Immature natural killer cell (primary cell): Measurements from ENCODE around the gene PFDN1. TPM values are rescaled to one million over a fixed set of nuclear protein-coding genes. Genes with fewer than 3 reads are reported as not detected.

Source experiments
- DNase-seq, 3 donors: peaks; one replicate each; pipeline ENCODE4 v3.0.0; 2022; ENCODE audit warnings: mixed read lengths in 1 of 3
- H3K27ac Mint-ChIP-seq, 6 donors: one replicate each; pipeline ENCODE4 v1.8.0; 2020; ENCODE audit warnings: mixed read lengths in 6 of 6, mild to moderate bottlenecking in 5 of 6, inconsistent platforms in 4 of 6, moderate library complexity in 3 of 6
- H3K27me3 Mint-ChIP-seq, 3 donors: one replicate each; pipeline ENCODE4 v1.8.0; 2020 to 2021; ENCODE audit warnings: low read depth in 3 of 3, mild to moderate bottlenecking in 3 of 3, mixed read lengths in 3 of 3, moderate library complexity in 3 of 3, inconsistent platforms in 1 of 3
- H3K36me3 Mint-ChIP-seq, 3 donors: one replicate each; pipeline ENCODE4 v1.8.0; 2020; ENCODE audit warnings: mixed read lengths in 3 of 3, inconsistent platforms in 2 of 3, mild to moderate bottlenecking in 2 of 3
- H3K4me1 Mint-ChIP-seq, 2 donors: one replicate each; pipeline ENCODE4 v1.8.0; 2020; ENCODE audit warnings: inconsistent platforms in 2 of 2, mild to moderate bottlenecking in 2 of 2, mixed read lengths in 2 of 2, moderate library complexity in 1 of 2
- H3K4me3 Mint-ChIP-seq, 5 donors: one replicate each; pipeline ENCODE4 v1.8.0; 2020; ENCODE audit warnings: mild to moderate bottlenecking in 5 of 5, mixed read lengths in 5 of 5, inconsistent platforms in 3 of 5, moderate library complexity in 3 of 5
- H3K9me3 Mint-ChIP-seq, 6 donors: one replicate each; pipeline ENCODE4 v1.8.0; 2020; ENCODE audit warnings: mild to moderate bottlenecking in 6 of 6, mixed read lengths in 6 of 6, inconsistent platforms in 4 of 6, moderate library complexity in 3 of 6
- polyA plus RNA-seq, 3 donors: library from polyadenylated mRNA; unstranded; fragments of 300-500 nt; fragmentation: Illumina TruSeq; gene quantifications; one replicate each; pipeline ENCODE4 v1.2.3, GENCODE V29; 2021

The PFDN1 gene
- polyA plus RNA-seq, 3 donors from 2014 or later = 114 to 225 (median 150) TPM

DNA sequence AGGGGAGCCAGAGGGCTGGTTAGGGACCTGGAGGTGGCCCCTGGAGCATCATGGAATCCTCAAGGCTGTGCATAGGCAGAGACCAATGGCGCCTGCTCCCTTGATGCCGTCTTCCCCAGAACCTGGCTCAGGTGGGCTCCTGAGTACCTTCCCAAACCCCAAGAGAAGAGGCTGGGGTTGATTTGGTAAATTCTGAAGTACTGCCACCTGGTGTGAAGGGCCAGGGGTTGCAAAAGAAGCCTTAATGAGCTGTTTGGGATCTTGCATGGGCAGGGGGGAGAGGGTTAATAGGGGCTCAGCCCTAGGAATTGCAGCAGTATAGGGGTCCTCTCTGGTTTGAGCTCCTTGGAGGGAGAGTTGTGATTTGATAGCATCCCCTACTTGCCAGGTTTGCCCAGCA is 75.9 kb downstream of the PFDN1 start:
- H3K4me1 Mint-ChIP-seq = no peaks in the 10 kb centered on the region
- H3K27me3 Mint-ChIP-seq = peaks cover 3 to 6% (median 4%) of the 10 kb centered on the region in 3 donors
- DNase-seq = no peak
- H3K36me3 Mint-ChIP-seq = no peaks in the 10 kb centered on the region
- H3K4me3 Mint-ChIP-seq = no peak overlapping the region
- H3K9me3 Mint-ChIP-seq = peaks cover 0 to 2% (median 0%) of the 10 kb centered on the region in 6 donors
- no peak overlapping the region for H3K27ac Mint-ChIP-seq

DNA sequence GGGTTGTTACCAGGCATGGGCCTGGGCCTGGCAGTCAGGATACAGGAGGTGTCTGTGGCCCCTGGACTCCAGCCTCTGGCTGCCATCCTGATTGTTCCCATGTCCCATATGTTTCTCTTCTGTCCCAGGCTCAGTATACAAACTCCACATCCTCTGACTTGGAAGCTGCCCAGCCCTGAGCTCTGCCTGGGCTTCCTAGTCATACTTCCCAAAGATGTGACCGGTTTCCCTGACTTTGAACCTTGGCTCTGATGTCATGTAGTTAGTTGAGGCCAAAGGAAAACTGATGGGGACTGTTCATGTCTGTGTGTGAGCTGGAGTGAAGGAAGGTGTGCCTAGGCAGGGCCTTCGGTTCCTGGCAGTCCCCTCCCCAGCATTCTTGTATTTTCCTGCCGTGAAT is 77.5 kb downstream of the PFDN1 start:
- Mint-ChIP-seq H3K9me3 (peaks cover 0 to 2% (median 0%) of the 10 kb centered on the region in 6 donors), H3K27me3 (peaks cover 3 to 5% (median 4%) of the 10 kb centered on the region in 3 donors), H3K36me3 (no peaks in the 10 kb centered on the region), H3K4me1 (no peaks in the 10 kb centered on the region), H3K27ac (no peak overlapping the region), H3K4me3 (no peak overlapping the region)
- DNase-seq = no peak

DNA sequence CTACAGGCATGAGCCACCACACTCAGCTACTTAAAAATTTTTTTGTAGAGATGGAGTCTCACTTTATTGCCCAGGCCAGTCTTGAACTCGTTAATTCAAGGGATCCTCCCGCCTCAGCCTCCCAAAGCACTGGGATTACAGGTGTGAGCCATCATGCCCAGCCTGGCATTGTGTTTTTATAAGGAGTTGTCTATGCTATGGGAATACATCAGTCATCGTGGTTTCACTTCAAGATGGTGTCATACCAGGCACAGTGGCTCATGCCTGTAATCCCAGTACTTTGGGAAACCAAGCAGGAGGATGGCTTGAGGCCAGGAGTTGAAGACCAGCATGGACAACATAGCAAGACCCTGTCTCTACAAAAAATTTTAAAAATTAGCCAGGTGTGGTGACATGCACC is 78.2 kb downstream of the PFDN1 start:
- H3K4me3 Mint-ChIP-seq = no peak overlapping the region
- no peak for DNase-seq
- H3K36me3 Mint-ChIP-seq = no peaks in the 10 kb centered on the region

DNA sequence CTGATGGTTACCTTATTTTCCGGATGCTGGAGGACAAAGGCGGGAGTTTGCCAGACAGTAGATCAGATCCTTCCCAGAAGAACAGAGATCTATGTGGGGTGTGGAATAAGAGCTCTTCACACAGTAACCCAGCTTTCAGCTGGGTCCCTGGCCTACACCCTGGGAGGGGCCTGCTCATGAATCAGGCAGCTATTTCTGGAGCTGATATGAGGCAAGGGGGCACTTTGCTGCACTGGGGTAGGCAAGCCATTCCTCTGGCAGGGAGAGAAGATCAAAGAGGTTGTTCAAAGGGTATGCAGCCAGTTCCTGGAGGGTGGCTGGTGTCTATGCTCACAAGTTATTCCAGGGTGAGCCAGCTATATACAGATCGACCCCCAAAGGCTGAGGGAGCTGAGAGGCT is 79.3 kb downstream of the PFDN1 start:
- Mint-ChIP-seq H3K27ac (no peak overlapping the region), H3K4me3 (no peak overlapping the region), H3K9me3 (peaks cover 0 to 2% (median 0%) of the 10 kb centered on the region in 6 donors), H3K27me3 (peaks cover 2 to 4% (median 4%) of the 10 kb centered on the region in 3 donors), H3K4me1 (no peaks in the 10 kb centered on the region), H3K36me3 (no peaks in the 10 kb centered on the region)
- DNase-seq = no peak

More for the DNA sequence above, 78.2 kb downstream of the PFDN1 start:
- Mint-ChIP-seq H3K4me1 (no peaks in the 10 kb centered on the region), H3K27ac (no peak overlapping the region), H3K27me3 (peaks cover 3 to 4% (median 4%) of the 10 kb centered on the region in 3 donors), H3K9me3 (peaks cover 0 to 2% (median 0%) of the 10 kb centered on the region in 6 donors)

DNA sequence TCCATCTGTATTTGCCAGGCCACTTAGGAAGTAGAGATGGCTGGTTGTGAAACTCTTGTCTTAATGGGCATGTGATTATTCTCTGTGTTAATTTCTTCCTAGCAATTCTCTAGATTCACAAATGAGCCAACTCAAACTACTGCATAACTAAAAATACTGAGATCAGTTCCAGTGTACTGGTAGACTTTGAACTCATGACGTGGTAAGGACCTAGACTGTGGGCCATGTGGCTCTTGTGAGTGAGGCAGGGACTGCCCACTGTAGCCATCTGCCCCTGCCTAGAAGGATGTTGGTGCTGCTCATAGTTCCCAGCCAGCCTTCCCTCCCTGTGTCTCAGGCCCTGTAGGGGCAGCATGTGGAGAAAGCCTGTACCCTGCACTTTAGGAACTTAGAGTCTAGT is 80.5 kb downstream of the PFDN1 start:
- no peaks in the 10 kb centered on the region for H3K36me3 Mint-ChIP-seq
- H3K27ac Mint-ChIP-seq = no peak overlapping the region
- peaks cover 0 to 2% (median 0%) of the 10 kb centered on the region in 6 donors for H3K9me3 Mint-ChIP-seq
- peaks cover 4% of the 10 kb centered on the region in 3 donors for H3K27me3 Mint-ChIP-seq
- H3K4me1 Mint-ChIP-seq = no peaks in the 10 kb centered on the region
- no peak overlapping the region for H3K4me3 Mint-ChIP-seq
- no peak for DNase-seq

DNA sequence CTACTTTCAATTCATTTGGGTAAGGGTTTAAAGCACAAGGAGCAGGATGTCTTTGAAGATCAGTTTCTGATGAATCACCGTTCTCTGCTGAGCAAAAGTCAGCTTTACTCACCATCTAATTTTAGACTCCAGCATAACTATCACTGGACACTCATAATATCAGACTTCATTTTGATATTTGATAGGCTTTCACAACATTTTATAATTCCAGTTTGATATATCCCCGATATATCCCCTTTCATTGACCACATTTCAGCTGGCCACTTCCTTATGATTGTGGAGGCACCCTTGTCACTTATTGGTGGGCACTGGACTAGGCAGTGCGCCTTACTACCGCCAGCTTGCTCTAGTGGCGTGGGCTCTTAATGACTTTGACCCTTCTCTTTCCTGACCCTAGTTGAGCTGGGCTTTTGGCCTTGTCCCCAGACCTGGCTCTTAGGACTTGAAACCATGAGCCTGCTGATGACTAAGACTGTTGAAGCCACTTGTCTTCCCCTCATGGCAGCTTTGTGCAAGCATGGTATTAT is 81.1 kb downstream of the PFDN1 start:
- Mint-ChIP-seq H3K4me1 (no peaks in the 10 kb centered on the region), H3K4me3 (no peak overlapping the region), H3K27ac (no peak overlapping the region), H3K27me3 (peaks cover 2 to 4% (median 4%) of the 10 kb centered on the region in 3 donors), H3K9me3 (peaks cover 0 to 1% (median 0%) of the 10 kb centered on the region in 6 donors), H3K36me3 (no peaks in the 10 kb centered on the region)
- no peak for DNase-seq

DNA sequence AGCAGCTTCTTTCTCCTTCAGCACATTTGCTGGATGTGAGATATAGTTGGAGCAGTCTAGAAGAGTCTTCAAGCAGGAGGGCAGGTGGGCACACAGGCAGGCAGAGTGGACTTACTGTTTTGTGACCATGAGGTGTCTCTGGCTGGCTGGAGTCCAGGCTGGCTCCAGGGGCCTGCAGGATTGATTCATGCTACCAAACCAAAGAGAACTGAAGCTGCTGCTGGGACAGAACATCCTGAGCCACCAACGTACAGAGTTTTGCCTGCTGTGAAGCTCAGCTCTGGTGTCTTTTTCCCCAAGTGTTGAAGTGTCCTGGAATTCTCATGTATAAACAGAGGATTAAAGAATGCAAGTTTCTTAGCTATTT is 82.2 kb downstream of the PFDN1 start:
- no peak overlapping the region for H3K4me3 Mint-ChIP-seq

DNA sequence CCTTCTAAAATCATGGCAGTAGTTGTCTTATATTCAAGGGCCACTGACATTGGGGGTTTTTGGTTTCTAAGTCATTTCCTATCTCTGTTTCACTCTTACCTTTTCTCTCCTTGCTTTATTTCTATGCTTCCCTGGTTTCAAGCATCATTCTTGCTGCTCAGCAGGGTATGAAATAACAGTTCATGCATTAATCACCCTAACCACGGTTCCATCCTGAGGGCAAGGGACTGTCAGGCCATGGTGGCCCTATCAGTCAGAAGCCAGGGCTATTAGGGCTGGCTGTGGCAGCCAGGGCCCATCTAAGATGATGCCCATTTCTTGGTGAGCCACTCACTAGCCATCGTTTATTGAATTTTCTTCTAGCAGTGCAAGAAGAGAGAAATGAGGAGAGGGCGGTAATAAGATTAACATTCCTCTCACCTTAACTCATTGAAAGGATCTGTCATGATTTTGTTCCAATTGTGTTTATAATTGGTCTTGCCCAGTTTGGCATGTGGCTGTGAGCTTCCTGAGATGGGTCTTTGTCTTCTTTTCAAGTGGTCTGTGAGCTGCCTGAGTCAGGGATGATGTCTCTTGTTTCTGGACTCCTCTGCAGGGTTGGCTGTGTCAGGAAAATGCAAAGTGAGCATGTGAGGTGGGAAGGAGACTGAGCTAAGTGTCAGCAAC is 82.7 kb downstream of the PFDN1 start:
- no peak for DNase-seq
- Mint-ChIP-seq H3K4me3 (no peak overlapping the region), H3K27me3 (peaks cover 2 to 4% (median 2%) of the 10 kb centered on the region in 3 donors), H3K4me1 (peaks cover 2 to 7% of the 10 kb centered on the region in 2 donors), H3K9me3 (no peaks in the 10 kb centered on the region), H3K36me3 (no peaks in the 10 kb centered on the region), H3K27ac (no peak overlapping the region)

More for the DNA sequence above, 82.2 kb downstream of the PFDN1 start:
- Mint-ChIP-seq H3K36me3 (no peaks in the 10 kb centered on the region), H3K27ac (no peak overlapping the region), H3K9me3 (no peaks in the 10 kb centered on the region), H3K27me3 (peaks cover 2 to 4% (median 2%) of the 10 kb centered on the region in 3 donors), H3K4me1 (peaks cover 0 to 2% of the 10 kb centered on the region in 2 donors)
- no peak for DNase-seq

DNA sequence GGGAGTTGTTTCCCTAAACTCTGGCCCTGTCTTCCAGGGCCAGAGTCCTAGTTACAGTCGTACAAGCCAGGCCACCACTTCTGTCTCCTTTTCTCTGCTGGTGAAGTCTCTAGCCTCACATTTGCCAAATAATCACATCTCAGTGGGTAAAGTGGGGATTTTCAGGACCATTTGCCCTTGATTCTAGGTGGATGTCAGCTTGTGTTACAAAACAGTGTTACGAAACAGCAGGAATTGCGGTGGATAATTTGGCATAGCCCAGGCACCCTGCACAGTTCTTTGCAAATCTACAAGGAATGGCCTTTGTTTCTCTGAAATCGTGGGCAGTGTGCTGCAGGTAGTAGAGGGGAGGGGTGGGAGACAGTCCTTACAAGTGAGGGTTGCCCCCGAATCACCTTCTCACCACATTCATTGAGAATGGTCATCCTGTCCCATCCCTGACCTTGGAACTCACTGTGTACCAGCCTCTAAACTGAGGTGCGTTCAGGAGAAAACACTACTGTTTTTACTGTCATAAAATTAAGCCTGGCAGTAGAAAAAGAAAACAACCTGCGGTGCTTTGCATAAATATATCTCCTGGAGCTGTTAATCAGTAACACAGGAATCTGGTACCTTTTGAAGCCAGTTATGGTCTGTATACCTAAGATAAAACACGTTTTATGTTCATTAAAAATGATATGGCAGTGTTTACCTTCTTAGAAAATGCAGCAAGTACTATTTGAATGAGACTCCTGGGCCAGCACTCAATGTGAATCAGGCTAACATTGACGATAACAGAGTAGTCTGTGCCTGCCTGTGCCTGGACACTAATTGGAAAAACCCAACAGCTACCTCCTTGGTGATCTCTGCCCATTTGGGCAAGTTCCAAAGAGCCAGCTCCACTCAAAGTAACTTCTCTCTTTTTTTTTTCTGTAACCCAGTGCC is 83.6 kb downstream of the PFDN1 start:
- Mint-ChIP-seq H3K36me3 (no peaks in the 10 kb centered on the region), H3K4me1 (peaks cover 10 to 15% of the 10 kb centered on the region in 2 donors), H3K27me3 (peaks cover 2 to 4% (median 2%) of the 10 kb centered on the region in 3 donors), H3K4me3 (no peak overlapping the region), H3K27ac (no peak overlapping the region), H3K9me3 (no peaks in the 10 kb centered on the region)
- DNase-seq = no peak

DNA sequence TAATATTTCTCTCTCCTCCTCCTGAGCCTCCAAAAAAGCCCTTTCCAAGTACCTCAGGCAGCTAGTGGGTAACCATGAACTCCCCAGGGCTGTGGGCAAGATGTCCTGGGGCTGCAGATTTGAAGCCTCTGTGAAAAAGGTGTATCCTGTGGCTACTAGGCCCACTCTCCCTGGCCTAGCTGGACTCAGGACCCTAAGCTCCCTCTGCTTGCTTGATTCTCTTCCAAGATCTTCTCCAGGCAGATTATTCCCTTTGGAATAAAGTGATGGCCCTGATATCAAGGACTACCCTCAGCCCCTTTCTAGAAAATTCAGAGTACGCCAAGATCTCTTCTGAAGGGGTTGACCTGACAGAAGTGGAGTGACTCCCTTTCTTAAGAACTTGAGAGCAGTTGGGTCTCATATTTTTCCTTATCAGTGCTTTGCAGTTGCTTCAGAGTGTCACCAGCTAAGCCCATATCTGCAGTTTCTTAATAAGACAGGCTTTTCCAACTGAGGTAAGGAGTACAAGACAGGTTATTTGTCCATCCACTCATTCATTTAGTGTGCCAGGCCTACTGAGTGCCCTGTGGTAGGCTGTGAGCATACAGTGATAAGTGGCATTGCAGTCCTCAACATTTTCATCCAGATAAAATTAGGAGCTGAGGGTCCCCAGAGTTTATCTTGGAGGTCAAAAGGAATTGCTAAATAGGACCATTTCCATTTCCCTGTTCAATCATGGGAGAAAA is 85.4 kb downstream of the PFDN1 start:
- Mint-ChIP-seq H3K27me3 (peaks cover 0 to 2% (median 2%) of the 10 kb centered on the region in 3 donors), H3K4me3 (no peak overlapping the region), H3K4me1 (peaks cover 10 to 20% of the 10 kb centered on the region in 2 donors), H3K36me3 (no peaks in the 10 kb centered on the region), H3K27ac (no peak overlapping the region), H3K9me3 (no peaks in the 10 kb centered on the region)
- no peak for DNase-seq

DNA sequence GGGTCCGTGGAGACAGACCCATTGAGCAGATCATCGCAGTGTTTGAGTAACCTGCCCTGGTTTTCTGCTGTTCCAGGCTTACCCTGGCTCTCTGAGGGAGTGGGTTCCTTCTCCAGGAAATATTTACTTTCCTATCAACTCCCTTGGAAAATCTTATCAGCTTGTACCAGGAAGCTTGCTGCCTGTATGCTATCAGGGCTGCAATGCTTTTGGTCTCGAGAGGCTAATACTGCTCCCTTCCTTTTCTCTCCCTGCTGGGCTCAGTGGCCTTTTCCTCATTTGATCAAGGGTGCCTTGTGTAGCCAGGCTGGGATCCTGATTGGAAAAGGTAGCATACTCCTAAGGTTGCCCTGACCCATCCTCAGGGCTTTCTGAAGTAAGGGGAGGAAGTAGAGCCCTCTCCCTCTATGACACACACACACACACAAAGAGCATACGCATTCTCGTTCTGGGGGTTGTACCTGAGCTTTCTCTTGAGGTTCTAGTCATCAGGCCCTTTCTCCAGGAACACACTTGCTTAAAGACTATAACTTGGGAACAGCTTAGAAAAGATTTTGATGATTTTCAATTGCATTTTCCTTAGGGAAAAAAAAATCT is 86.3 kb downstream of the PFDN1 start:
- no peaks in the 10 kb centered on the region for H3K9me3 Mint-ChIP-seq
- H3K27ac Mint-ChIP-seq = no peak overlapping the region
- H3K36me3 Mint-ChIP-seq = no peaks in the 10 kb centered on the region
- peaks cover 10 to 20% of the 10 kb centered on the region in 2 donors for H3K4me1 Mint-ChIP-seq
- peaks cover 0 to 2% (median 0%) of the 10 kb centered on the region in 3 donors for H3K27me3 Mint-ChIP-seq
- no peak for DNase-seq
- H3K4me3 Mint-ChIP-seq = no peak overlapping the region

DNA sequence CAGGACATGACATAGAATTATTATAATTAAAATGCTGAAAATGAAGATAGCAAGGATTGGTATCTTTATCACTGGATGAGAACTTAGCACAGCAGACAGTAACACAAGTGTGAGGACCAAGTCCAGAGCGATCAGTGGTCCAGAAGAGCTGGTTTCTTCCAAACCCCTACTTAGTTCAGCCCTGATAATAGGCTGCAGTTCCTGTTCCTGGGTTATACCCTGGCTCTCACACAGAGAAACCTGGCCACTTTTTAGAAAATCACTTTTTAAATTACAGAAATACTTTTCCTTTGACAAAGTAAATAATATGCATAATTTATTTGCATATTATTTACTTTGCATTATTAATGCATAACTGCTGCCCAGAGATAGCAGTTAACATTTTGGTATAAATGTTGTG is 87.6 kb downstream of the PFDN1 start:
- peak overlapping the region in 1 of 5 donors; percentile 8 for H3K4me3 Mint-ChIP-seq
- H3K27ac Mint-ChIP-seq = no peak overlapping the region
- no peaks in the 10 kb centered on the region for H3K9me3 Mint-ChIP-seq
- H3K27me3 Mint-ChIP-seq = peaks cover 0 to 2% (median 0%) of the 10 kb centered on the region in 3 donors
- no peak for DNase-seq
- H3K36me3 Mint-ChIP-seq = no peaks in the 10 kb centered on the region
- peaks cover 10 to 20% of the 10 kb centered on the region in 2 donors for H3K4me1 Mint-ChIP-seq

DNA sequence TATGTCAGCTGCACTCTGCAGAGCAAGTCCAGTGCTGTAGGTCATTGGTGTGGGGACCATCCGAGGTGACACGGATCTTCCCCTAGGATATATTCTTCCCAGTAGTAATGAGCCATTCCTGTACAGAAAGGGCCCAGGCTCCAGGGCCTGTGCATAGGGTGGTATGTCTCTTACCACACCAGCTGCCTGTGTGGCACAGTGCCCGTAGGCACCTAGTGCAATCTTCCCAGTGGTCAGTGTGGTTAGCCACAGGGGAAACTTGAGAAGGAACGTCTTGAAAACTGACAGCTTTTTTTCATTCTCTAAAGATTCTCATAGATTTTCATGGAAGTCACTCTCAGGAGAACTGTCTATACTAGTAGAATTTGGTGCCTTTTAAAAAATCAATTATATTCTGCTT is 88.1 kb downstream of the PFDN1 start:
- H3K27ac Mint-ChIP-seq = no peak overlapping the region
- H3K4me3 Mint-ChIP-seq = peak overlapping the region in 1 of 5 donors; percentile 8
- DNase-seq = peak; percentile 18 to 21 (median 21)
- H3K27me3 Mint-ChIP-seq = peaks cover 0 to 2% (median 0%) of the 10 kb centered on the region in 3 donors
- H3K9me3 Mint-ChIP-seq = no peaks in the 10 kb centered on the region
- peaks cover 10 to 20% of the 10 kb centered on the region in 2 donors for H3K4me1 Mint-ChIP-seq
- H3K36me3 Mint-ChIP-seq = no peaks in the 10 kb centered on the region
